Endodermal cell (in vitro differentiated cells): ENCODE data around the gene MYH6. TPM values are rescaled to one million over a fixed set of nuclear protein-coding genes. Genes with fewer than 3 reads are reported as not detected.

Source experiments
- DNase-seq: peaks from one replicate; pipeline ENCODE4 v3.0.0-alpha.2; 2017
- H3K27ac ChIP-seq: 2 replicates; pipeline ENCODE4 v1.5.1; 2013; ENCODE audit warnings: mild to moderate bottlenecking, low read depth, low read length, moderate library complexity
- H3K27me3 ChIP-seq: 2 replicates; pipeline ENCODE4 v1.6.1; 2013; ENCODE audit warnings: mild to moderate bottlenecking, low read length, moderate library complexity; ENCODE audit not compliant: insufficient read depth, control insufficient read depth, poor library complexity, severe bottlenecking
- H3K36me3 ChIP-seq: 2 replicates; pipeline ENCODE4 v1.7.0; 2013; ENCODE audit warnings: mild to moderate bottlenecking, low read length, moderate library complexity; ENCODE audit not compliant: control insufficient read depth, insufficient read depth
- H3K4me1 ChIP-seq: one replicate; pipeline ENCODE4 v1.7.0; 2013; ENCODE audit warnings: low read length; ENCODE audit not compliant: control insufficient read depth, insufficient read depth
- H3K4me3 ChIP-seq: 2 replicates; pipeline ENCODE4 v1.5.1; 2013; ENCODE audit warnings: mild to moderate bottlenecking, low read length, moderate library complexity
- H3K9ac ChIP-seq: 2 replicates; pipeline ENCODE4 v1.6.1; 2013; ENCODE audit warnings: mild to moderate bottlenecking, low read length, moderate library complexity; ENCODE audit not compliant: poor library complexity, severe bottlenecking; ENCODE audit errors: extremely low read depth
- H3K9me3 ChIP-seq: 2 replicates; pipeline ENCODE4 v1.6.1; 2013; ENCODE audit warnings: mild to moderate bottlenecking, low read length, moderate library complexity; ENCODE audit not compliant: control insufficient read depth
- H3K27ac Mint-ChIP-seq: 2 replicates; pipeline ENCODE4 v1.8.0; 2020; ENCODE audit warnings: mixed read lengths
- H3K27me3 Mint-ChIP-seq: 2 replicates; pipeline ENCODE4 v1.8.0; 2021; ENCODE audit warnings: mild to moderate bottlenecking, mixed read lengths; ENCODE audit not compliant: insufficient read depth
- H3K36me3 Mint-ChIP-seq: 2 replicates; pipeline ENCODE4 v1.8.0; 2020; ENCODE audit warnings: low read depth, mixed read lengths
- H3K4me1 Mint-ChIP-seq: 2 replicates; pipeline ENCODE4 v1.8.0; 2020; ENCODE audit warnings: mixed read lengths
- H3K4me3 Mint-ChIP-seq: 2 replicates; pipeline ENCODE4 v1.8.0; 2020; ENCODE audit warnings: mild to moderate bottlenecking, moderate library complexity, mixed read lengths
- H3K9me3 Mint-ChIP-seq: 2 replicates; pipeline ENCODE4 v1.8.0; 2020; ENCODE audit warnings: mild to moderate bottlenecking, mixed read lengths
- CTCF ChIP-seq: fragments of 200-600 bp; sonication (generic); conservative IDR thresholded peaks from 2 replicates; pipeline ENCODE4 v1.5.0; 2021; ENCODE audit warnings: antibody characterized with exemption, mild to moderate bottlenecking
- WGBS, 2 experiments: methylation state at CpG; one replicate each; pipeline versions ENCODE4 v1.1.5 to v1.1.7; 2013; ENCODE audit warnings: missing lambda C conversion rate in 2 of 2, mixed read lengths in 1 of 2; ENCODE audit not compliant: insufficient coverage in 1 of 2, insufficient read length in 1 of 2; 5-methylcytosine and 5-hydroxymethylcytosine counted together
- total RNA-seq, 2 donors: library from RNA; stranded (reverse); fragmentation: NEBNext Ultra II Directional in 1 of 2; extraction: Animal tissue kit (Norgen Biotek cat#: 25700) in 1 of 2; gene quantifications; 2 replicates in 1 of 2; 3 replicates in 1 of 2; pipeline ENCODE4 v1.2.1, GENCODE V29; 2021

MYH6 gene
- total RNA-seq, 2 donors from 2014 or later: not detected

GRCh38 chr14:23416801-23417200 lies 8.7 kb upstream of the MYH6 start:
- Histone ChIP-seq H3K4me3 (no peak overlapping the region), H3K4me1 (no peaks in the 10 kb centered on the region), H3K27ac (no peak overlapping the region), H3K9me3 (no peaks in the 10 kb centered on the region), H3K9ac (no peak overlapping the region), H3K27me3 (peaks cover 3% of the 10 kb centered on the region), H3K36me3 (no peaks in the 10 kb centered on the region)
- TF ChIP-seq CTCF: no peak
- no peak for DNase-seq
- no peak overlapping the region for H3K27ac Mint-ChIP-seq
- peaks cover 38% of the 10 kb centered on the region for H3K27me3 Mint-ChIP-seq
- no peaks in the 10 kb centered on the region for H3K36me3 Mint-ChIP-seq
- 90 to 91% methylated on average over 10 to 11 of the region's 11 CpGs for WGBS, 2 experiments
- no peak overlapping the region for H3K4me3 Mint-ChIP-seq
- no peaks in the 10 kb centered on the region for H3K4me1 Mint-ChIP-seq
- no peaks in the 10 kb centered on the region for H3K9me3 Mint-ChIP-seq

- no peaks in the 10 kb centered on the region for H3K4me1 Mint-ChIP-seq
- no peaks in the 10 kb centered on the region for H3K36me3 Mint-ChIP-seq
- Histone ChIP-seq H3K4me3 (no peak overlapping the region), H3K36me3 (no peaks in the 10 kb centered on the region), H3K4me1 (no peaks in the 10 kb centered on the region), H3K27ac (no peak overlapping the region), H3K9me3 (no peaks in the 10 kb centered on the region), H3K27me3 (no peaks in the 10 kb centered on the region), H3K9ac (no peak overlapping the region)
- no peak for DNase-seq
- H3K27ac Mint-ChIP-seq: no peak overlapping the region
- peaks cover 36% of the 10 kb centered on the region for H3K27me3 Mint-ChIP-seq
- no peak overlapping the region for H3K4me3 Mint-ChIP-seq
- H3K9me3 Mint-ChIP-seq: no peaks in the 10 kb centered on the region
- WGBS, 2 experiments: 87 to 94% methylated on average over 3 to 20 of the region's 21 CpGs
- no peak for TF ChIP-seq CTCF
Measured at GRCh38 chr14:23415821-23416778, 8.0 kb upstream of the MYH6 start.

GRCh38 chr14:23414906-23415820 lies 7.1 kb upstream of the MYH6 start:
- H3K4me3 ChIP-seq: no peak overlapping the region
- no peaks in the 10 kb centered on the region for H3K9me3 ChIP-seq
- no peak overlapping the region for H3K27ac ChIP-seq
- Mint-ChIP-seq H3K27ac (no peak overlapping the region), H3K4me1 (no peaks in the 10 kb centered on the region), H3K27me3 (peaks cover 28% of the 10 kb centered on the region), H3K36me3 (no peaks in the 10 kb centered on the region), H3K9me3 (no peaks in the 10 kb centered on the region), H3K4me3 (no peak overlapping the region)
- DNase-seq: no peak
- no peak overlapping the region for H3K9ac ChIP-seq
- 94% methylated on average over 33 to 39 of the region's 39 CpGs for WGBS, 2 experiments
- H3K27me3 ChIP-seq: no peaks in the 10 kb centered on the region
- no peaks in the 10 kb centered on the region for H3K36me3 ChIP-seq
- H3K4me1 ChIP-seq: no peaks in the 10 kb centered on the region
- no peak for TF ChIP-seq CTCF
